Measurements from ENCODE around the gene C2orf92.

GRCh38 chr2:97723156-97724072 lies 53.9 kb downstream of the C2orf92 start:
- TF ChIP-seq CTCF (IDR thresholded peaks at IDR 0.05) (no peak), POLR2A (IDR thresholded peaks at IDR 0.05) (no peak), POLR2AphosphoS5 (IDR thresholded peaks at IDR 0.05) (no peak), EP300 (IDR thresholded peaks at IDR 0.05) (no peak)
